H1 (cell line): Measurements from ENCODE around the gene HOXC11. TPM values are rescaled to one million over a fixed set of nuclear protein-coding genes. Genes with fewer than 3 reads are reported as not detected.

ENCODE experiments used
- CTCF ChIA-PET: fragments of 300-600 bp; sonication (Branson Sonifier 250); formaldehyde crosslinking; loops from one replicate; lab custom pipeline; 2021; ENCODE audit not compliant: partially characterized antibody; lab: Charles Lee
- POLR2A ChIA-PET: fragments of 300-600 bp; sonication (Branson Sonifier 250); formaldehyde crosslinking; loops from one replicate; lab custom pipeline; 2021; ENCODE audit warnings: inconsistent platforms; ENCODE audit not compliant: partially characterized antibody; lab: Charles Lee
- DNase-seq, 2 experiments: peaks; one replicate each; pipeline versions ENCODE4 v3.0.0 to v3.0.0-alpha.2; 2010 to 2022; ENCODE audit warnings: low spot score in 2 of 2, low read depth in 1 of 2, mixed read lengths in 1 of 2
- FAIRE-seq: peaks from 2 replicates; lab custom pipeline; 2011; peaks lifted over from hg19 to GRCh38; lab: Jason Lieb, UNC
- H2AFZ ChIP-seq: 2 replicates; pipeline ENCODE4 v1.8.1; 2012; ENCODE audit warnings: low read length, inconsistent platforms
- H2AK5ac ChIP-seq: 2 replicates; pipeline ENCODE4 v1.6.1; 2013; ENCODE audit warnings: low read depth, low read length
- H2BK120ac ChIP-seq: replicated peaks from 2 replicates; pipeline ENCODE3; 2013; ENCODE audit warnings: low read depth, low read length, inconsistent platforms
- H2BK12ac ChIP-seq: 2 replicates; pipeline ENCODE4 v1.6.1; 2013; ENCODE audit warnings: low read depth, low read length
- H2BK15ac ChIP-seq: 2 replicates; pipeline ENCODE4 v1.6.1; 2013; ENCODE audit warnings: low read length
- H2BK20ac ChIP-seq: 2 replicates; pipeline ENCODE4 v1.6.1; 2013; ENCODE audit warnings: low read length
- H2BK5ac ChIP-seq: 2 replicates; pipeline ENCODE4 v1.6.1; 2013; ENCODE audit warnings: low read depth, low read length
- H3K14ac ChIP-seq: 2 replicates; pipeline ENCODE4 v1.6.1; 2013; ENCODE audit warnings: inconsistent platforms; ENCODE audit not compliant: insufficient read length
- H3K18ac ChIP-seq: 2 replicates; pipeline ENCODE4 v1.6.1; 2013; ENCODE audit warnings: low read length; ENCODE audit errors: extremely low read depth
- H3K23ac ChIP-seq: 2 replicates; pipeline ENCODE4 v1.6.1; 2013; ENCODE audit warnings: inconsistent platforms; ENCODE audit not compliant: insufficient read length
- H3K23me2 ChIP-seq: 2 replicates; pipeline ENCODE4 v1.6.1; 2013; ENCODE audit warnings: low read depth, low read length
- H3K27ac ChIP-seq: 2 replicates; pipeline ENCODE4 v1.6.1; 2011; ENCODE audit warnings: low read depth, low read length, inconsistent platforms
- H3K27me3 ChIP-seq, 4 experiments: replicated peaks in 1 of 4; 1 replicate in 1 of 4; 2 replicates in 3 of 4; pipeline versions ENCODE4 v1.6.1 to v1.8.1; 2011 to 2013; ENCODE audit warnings: low read length in 3 of 4, mild to moderate bottlenecking in 3 of 4, inconsistent platforms in 2 of 4, mixed read lengths in 2 of 4, moderate library complexity in 1 of 4; ENCODE audit not compliant: control insufficient read depth in 3 of 4, insufficient read depth in 3 of 4; ENCODE audit errors: extremely low read depth in 1 of 4
- H3K36me3 ChIP-seq, 4 experiments: 2 replicates each; pipeline versions ENCODE4 v1.6.1 to v1.8.1; 2011 to 2013; ENCODE audit warnings: mild to moderate bottlenecking in 4 of 4, low read length in 3 of 4, moderate library complexity in 2 of 4, control low read depth in 1 of 4, inconsistent platforms in 1 of 4; ENCODE audit not compliant: insufficient read depth in 4 of 4, control insufficient read depth in 2 of 4
- H3K4ac ChIP-seq: replicated peaks from 2 replicates; pipeline ENCODE3; 2013; ENCODE audit warnings: low read length, low read depth, mixed read lengths, inconsistent platforms; ENCODE audit not compliant: insufficient read length
- H3K4me1 ChIP-seq, 4 experiments: replicated peaks in 1 of 4; 1 replicate in 1 of 4; 2 replicates in 3 of 4; pipeline versions ENCODE4 v1.6.1 to v1.8.1; 2011 to 2013; ENCODE audit warnings: low read length in 3 of 4, inconsistent platforms in 2 of 4, mixed read lengths in 1 of 4; ENCODE audit not compliant: insufficient read depth in 4 of 4, control insufficient read depth in 3 of 4
- H3K4me2 ChIP-seq, 2 experiments: 2 replicates each; pipeline versions ENCODE4 v1.6.1 to v1.8.1; 2011 to 2013; ENCODE audit warnings: low read depth in 2 of 2, low read length in 2 of 2, control low read depth in 1 of 2, inconsistent platforms in 1 of 2, mild to moderate bottlenecking in 1 of 2; ENCODE audit not compliant: insufficient read depth in 1 of 2
- H3K4me3 ChIP-seq, 4 experiments: fragments of 200-600, 300-600 bp in 1 of 4; sonication (generic), shearing (Covaris generic), sonication (Bioruptor Twin) in 1 of 4; 2 replicates each; pipeline versions ENCODE4 v1.5.1 to v1.8.1; 2011 to 2016; ENCODE audit warnings: low read length in 4 of 4, low read depth in 3 of 4, control low read depth in 2 of 4, inconsistent platforms in 2 of 4, mild to moderate bottlenecking in 2 of 4, mixed read lengths in 1 of 4, moderate library complexity in 1 of 4; ENCODE audit not compliant: insufficient read depth in 2 of 4; ENCODE audit errors: extremely low read depth in 1 of 4
- H3K56ac ChIP-seq: replicated peaks from 2 replicates; pipeline ENCODE3; 2013; ENCODE audit warnings: low read depth, mild to moderate bottlenecking, mixed read lengths, low read length, inconsistent platforms; ENCODE audit not compliant: insufficient read length
- H3K79me1 ChIP-seq: 2 replicates; pipeline ENCODE4 v1.6.1; 2013; ENCODE audit warnings: low read depth, low read length, control low read depth
- H3K79me2 ChIP-seq, 2 experiments: 2 replicates each; pipeline versions ENCODE4 v1.6.1 to v1.8.1; 2012 to 2013; ENCODE audit warnings: low read length in 2 of 2, mild to moderate bottlenecking in 2 of 2, inconsistent platforms in 1 of 2; ENCODE audit not compliant: insufficient read depth in 2 of 2, control insufficient read depth in 1 of 2
- H3K9ac ChIP-seq, 4 experiments: replicated peaks in 1 of 4; 1 replicate in 1 of 4; 2 replicates in 3 of 4; pipeline versions ENCODE4 v1.6.1 to v1.8.1; 2011 to 2013; ENCODE audit warnings: low read depth in 3 of 4, low read length in 3 of 4, control low read depth in 2 of 4, mild to moderate bottlenecking in 2 of 4, moderate library complexity in 2 of 4, inconsistent platforms in 1 of 4; ENCODE audit errors: extremely low read depth in 1 of 4
- H3K9me3 ChIP-seq, 2 experiments: 2 replicates each; pipeline versions ENCODE4 v1.6.1 to v1.8.1; 2012 to 2013; ENCODE audit warnings: mild to moderate bottlenecking in 2 of 2, moderate library complexity in 2 of 2, control low read depth in 1 of 2, inconsistent platforms in 1 of 2, low read depth in 1 of 2, low read length in 1 of 2, mixed read lengths in 1 of 2; ENCODE audit not compliant: insufficient read depth in 2 of 2
- H4K20me1 ChIP-seq, 2 experiments: replicated peaks in 1 of 2; 2 replicates each; pipeline versions ENCODE3 to v1.8.1; 2011 to 2013; ENCODE audit warnings: inconsistent platforms in 2 of 2, low read length in 2 of 2, mild to moderate bottlenecking in 1 of 2; ENCODE audit not compliant: insufficient read depth in 2 of 2, control insufficient read depth in 1 of 2
- H4K5ac ChIP-seq: 2 replicates; pipeline ENCODE4 v1.6.1; 2013; ENCODE audit warnings: low read length, low read depth, mixed read lengths, inconsistent platforms; ENCODE audit not compliant: insufficient read length
- H4K8ac ChIP-seq: 2 replicates; pipeline ENCODE4 v1.8.0; 2013; ENCODE audit warnings: mild to moderate bottlenecking, moderate library complexity, low read length, inconsistent platforms; ENCODE audit not compliant: insufficient read depth; ENCODE audit errors: extremely low read depth
- H4K91ac ChIP-seq: replicated peaks from 2 replicates; pipeline ENCODE3; 2013; ENCODE audit warnings: low read length, mixed read lengths, inconsistent platforms; ENCODE audit not compliant: insufficient read length
- ASH2L ChIP-seq: fragments of 200-600, 300-600 bp; sonication (generic); IDR thresholded peaks from one replicate; pipeline ENCODE4 v1.7.1; 2017; ENCODE audit warnings: low read length
- CHD1 ChIP-seq: IDR thresholded peaks from 2 replicates; pipeline ENCODE4 v1.6.1; 2012; ENCODE audit warnings: low read depth, low read length, improper control_type of control experiment
- EZH2 ChIP-seq: fragments of 200-600 bp; sonication (generic); IDR thresholded peaks from 2 replicates; pipeline ENCODE4 v1.7.1; 2012; ENCODE audit warnings: low read depth, mild to moderate bottlenecking, moderate library complexity, low read length, inconsistent platforms; ENCODE audit not compliant: severe bottlenecking
- KDM4A ChIP-seq: IDR thresholded peaks from one replicate; pipeline ENCODE4 v1.7.1; 2012; ENCODE audit warnings: low read depth, mild to moderate bottlenecking, moderate library complexity, low read length, inconsistent platforms; ENCODE audit not compliant: severe bottlenecking
- NRF1 ChIP-seq: IDR thresholded peaks from 2 replicates; pipeline ENCODE4 v1.6.1; 2011; ENCODE audit warnings: mild to moderate bottlenecking, low read depth, low read length, improper control_type of control experiment
- RFX5 ChIP-seq: IDR thresholded peaks from 2 replicates; pipeline ENCODE4 v1.6.1; 2011; ENCODE audit warnings: low read depth, low read length, improper control_type of control experiment, borderline replicate concordance
- SUZ12 ChIP-seq: fragments of 200-600 bp; sonication (generic); IDR thresholded peaks from 2 replicates; pipeline ENCODE4 v1.6.1; 2012; ENCODE audit warnings: mild to moderate bottlenecking, inconsistent platforms, low read length, moderate library complexity, mixed read lengths
- WGBS, 2 experiments: shearing (Covaris generic) in 1 of 2; methylation state at CpG; one replicate each; pipeline versions ENCODE4 v1.1.6 to v1.1.7; 2013 to 2015; ENCODE audit warnings: low lambda C conversion rate in 2 of 2, mixed read lengths in 2 of 2, inconsistent platforms in 1 of 2, low coverage in 1 of 2, missing lambda C conversion rate in 1 of 2; ENCODE audit not compliant: insufficient replicate concordance in 2 of 2, insufficient coverage in 1 of 2, insufficient read length in 1 of 2; ENCODE audit errors: extremely low coverage in 1 of 2, missing lambda C conversion rate in 1 of 2; 5-methylcytosine and 5-hydroxymethylcytosine counted together
- polyA plus RNA-seq, 7 experiments: library from polyadenylated mRNA; depleted of rRNA in 3 of 7; stranded (reverse) in 5 of 7; unstranded in 2 of 7; fragments of >200 nt in 5 of 7; fragments of 200-250 nt in 2 of 7; gene quantifications; 1 replicate in 5 of 7; 2 replicates in 1 of 7; 4 replicates in 1 of 7; pipeline versions ENCODE4 v1.2.1 to v1.2.3, GENCODE V29; 2011 to 2013; ENCODE audit warnings: missing spikeins in 2 of 7, mixed read lengths in 2 of 7
- total RNA-seq: library from RNA; stranded (reverse); fragmentation: NEBNext Ultra II Directional; extraction: Animal tissue kit (Norgen Biotek cat#: 25700); gene quantifications from 2 replicates; pipeline ENCODE4 v1.2.1, GENCODE V29; 2021

Gene HOXC11
- total and polyA plus RNA-seq, 2 of the 8 experiments (the other 6 are each of a cell fraction or from before 2014, with no cell fraction given): not detected

GRCh38 chr12:54017878-54018467, 45.0 kb downstream of the HOXC11 start:
- Histone ChIP-seq H3K4me2 (peak overlapping the region; percentile 28 to 79), H2AFZ (no peak overlapping the region), H2BK5ac (no peak overlapping the region), H3K23me2 (peaks cover 3% of the 10 kb centered on the region; the same call in 1 of the 2 replicates), H3K79me2 (no peaks in the 10 kb centered on the region), H4K8ac (no peak overlapping the region), H3K4me3 (peak overlapping the region in 3 of 4 experiments; percentile 9 to 54 (median 26); a peak in 5 of 8 replicates), H2BK20ac (0 out of 2 replicates have a peak overlapping the region, but pooled peaks have one; percentile 18), H3K27ac (no peak overlapping the region), H3K27me3 (peaks cover 95 to 100% (median 100%) of the 10 kb centered on the region in 4 experiments), H3K56ac (no peak overlapping the region), H4K91ac (no peak overlapping the region), H2BK120ac (no peak overlapping the region), H4K5ac (no peak overlapping the region), H4K20me1 (peaks cover 6 to 42% of the 10 kb centered on the region in 2 experiments), H2BK12ac (peak overlapping the region; percentile 90; the same call in 1 of the 2 replicates), H3K9me3 (no peaks in the 10 kb centered on the region), H3K79me1 (no peaks in the 10 kb centered on the region), H3K18ac (no peak overlapping the region; the same call in 1 of the 2 replicates), H2AK5ac (no peak overlapping the region), H3K36me3 (no peaks in the 10 kb centered on the region; a peak in 1 of 8 replicates), H3K4me1 (peaks cover 0 to 12% (median 4%) of the 10 kb centered on the region in 4 experiments; a peak in 6 of 7 replicates), H3K23ac (no peak overlapping the region), H3K4ac (no peak overlapping the region), H3K9ac (no peak overlapping the region), H2BK15ac (no peak overlapping the region), H3K14ac (no peak overlapping the region)
- FAIRE-seq: no peak
- WGBS, 2 experiments: 5% methylated on average over 24 of the region's 34 CpGs; no CpG with 5 or more reads in 1 of the 2 experiments
- POLR2A ChIA-PET: interaction anchor here (1.3 kb wide), 1 partner anchor 80 kb away, joined by 4 read pairs; the partner anchor contains the start of gene HOXC13
- CTCF ChIA-PET: interaction anchor here (0.9 to 3.8 kb wide), 12 partner anchors 9 to 197 kb away, joined by 3 to 50 read pairs (median 4); partner anchors contain the start of genes HOXC12, HOXC8 and HOXC9
- TF ChIP-seq ASH2L: peak; percentile 33
- TF ChIP-seq CHD1: no peak
- TF ChIP-seq SUZ12: peak; percentile 74; the same call in 1 of the 2 replicates
- no peak for TF ChIP-seq RFX5
- peak; percentile 64 for TF ChIP-seq KDM4A
- peak; percentile 71 for TF ChIP-seq NRF1
- TF ChIP-seq EZH2: peak; percentile 72
- DNase-seq: peak in 1 of 2 experiments; percentile 83
